ENCODE results near the gene DNAI2. TPM values are rescaled to one million over a fixed set of nuclear protein-coding genes. Genes with fewer than 3 reads are reported as not detected.

DNAI2 gene
- 0.36 TPM for polyA plus RNA-seq (2012; ENCODE audit: missing spikeins)

GRCh38 chr17:74274060-74274708 is at the start of gene DNAI2:
TSS of gene DNAI2 (plus strand) at chr17:74274234. CDS start at chr17:74281818, 7,584 bp downstream.
- FAIRE-seq = no peak
- DNase-seq (ENCODE audit: insufficient read length) = no peak
- TF ChIP-seq TAF1 (IDR thresholded peaks at IDR 0.05; ENCODE audit: borderline replicate concordance, low read depth, low read length) (no peak), POLR2AphosphoS5 (IDR thresholded peaks at IDR 0.05; ENCODE audit: low read depth, low read length) (no peak), POLR2A (IDR thresholded peaks at IDR 0.05; ENCODE audit: low read depth, low read length) (no peak)

- DNase-seq (ENCODE audit: insufficient read length) = no peak
- TF ChIP-seq TAF1 (IDR thresholded peaks at IDR 0.05; ENCODE audit: borderline replicate concordance, low read depth, low read length) (no peak), POLR2A (IDR thresholded peaks at IDR 0.05; ENCODE audit: low read depth, low read length) (no peak), POLR2AphosphoS5 (IDR thresholded peaks at IDR 0.05; ENCODE audit: low read depth, low read length) (no peak)
- FAIRE-seq = no peak
Measured at GRCh38 chr17:74224959-74225725, 48.9 kb upstream of the DNAI2 start.

- FAIRE-seq (no peak), DNase-seq (ENCODE audit: insufficient read length) (no peak)
- TF ChIP-seq TAF1 (IDR thresholded peaks at IDR 0.05; ENCODE audit: borderline replicate concordance, low read depth, low read length) = no peak
- TF ChIP-seq POLR2A (IDR thresholded peaks at IDR 0.05; ENCODE audit: low read depth, low read length) = no peak
- no peak for TF ChIP-seq POLR2AphosphoS5 (IDR thresholded peaks at IDR 0.05; ENCODE audit: low read depth, low read length)
Measured at GRCh38 chr17:74226252-74226651, 47.8 kb upstream of the DNAI2 start.

GRCh38 chr17:74227271-74228080 is 46.6 kb upstream of the DNAI2 start:
- FAIRE-seq (no peak), DNase-seq (ENCODE audit: insufficient read length) (no peak)
- TF ChIP-seq TAF1 (IDR thresholded peaks at IDR 0.05; ENCODE audit: borderline replicate concordance, low read depth, low read length) (no peak), POLR2AphosphoS5 (IDR thresholded peaks at IDR 0.05; ENCODE audit: low read depth, low read length) (no peak), POLR2A (IDR thresholded peaks at IDR 0.05; ENCODE audit: low read depth, low read length) (no peak)

- DNase-seq (ENCODE audit: insufficient read length) = no peak
- FAIRE-seq = no peak
- no peak for TF ChIP-seq TAF1 (IDR thresholded peaks at IDR 0.05; ENCODE audit: borderline replicate concordance, low read depth, low read length)
- no peak for TF ChIP-seq POLR2AphosphoS5 (IDR thresholded peaks at IDR 0.05; ENCODE audit: low read depth, low read length)
- no peak for TF ChIP-seq POLR2A (IDR thresholded peaks at IDR 0.05; ENCODE audit: low read depth, low read length)
Measured at GRCh38 chr17:74228306-74228978, 45.6 kb upstream of the DNAI2 start.

GRCh38 chr17:74230896-74231295 is 43.1 kb upstream of the DNAI2 start:
- DNase-seq (ENCODE audit: insufficient read length) (no peak), FAIRE-seq (no peak)
- TF ChIP-seq TAF1 (IDR thresholded peaks at IDR 0.05; ENCODE audit: borderline replicate concordance, low read depth, low read length) = no peak
- TF ChIP-seq POLR2A (IDR thresholded peaks at IDR 0.05; ENCODE audit: low read depth, low read length) = no peak
- TF ChIP-seq POLR2AphosphoS5 (IDR thresholded peaks at IDR 0.05; ENCODE audit: low read depth, low read length) = no peak

GRCh38 chr17:74231928-74232907 is 41.8 kb upstream of the DNAI2 start:
- FAIRE-seq = no peak
- TF ChIP-seq POLR2AphosphoS5 (IDR thresholded peaks at IDR 0.05; ENCODE audit: low read depth, low read length) (no peak), POLR2A (IDR thresholded peaks at IDR 0.05; ENCODE audit: low read depth, low read length) (no peak), TAF1 (IDR thresholded peaks at IDR 0.05; ENCODE audit: borderline replicate concordance, low read depth, low read length) (no peak)
- no peak for DNase-seq (ENCODE audit: insufficient read length)

- TF ChIP-seq POLR2AphosphoS5 (IDR thresholded peaks at IDR 0.05; ENCODE audit: low read depth, low read length) = no peak
- TF ChIP-seq POLR2A (IDR thresholded peaks at IDR 0.05; ENCODE audit: low read depth, low read length) = no peak
- no peak for TF ChIP-seq TAF1 (IDR thresholded peaks at IDR 0.05; ENCODE audit: borderline replicate concordance, low read depth, low read length)
- DNase-seq (ENCODE audit: insufficient read length) (no peak), FAIRE-seq (no peak)
Measured at GRCh38 chr17:74233937-74234336, 40.1 kb upstream of the DNAI2 start.

- TF ChIP-seq POLR2AphosphoS5 (IDR thresholded peaks at IDR 0.05; ENCODE audit: low read depth, low read length) = no peak
- no peak for TF ChIP-seq TAF1 (IDR thresholded peaks at IDR 0.05; ENCODE audit: borderline replicate concordance, low read depth, low read length)
- no peak for TF ChIP-seq POLR2A (IDR thresholded peaks at IDR 0.05; ENCODE audit: low read depth, low read length)
- no peak for DNase-seq (ENCODE audit: insufficient read length)
- no peak for FAIRE-seq
Measured at GRCh38 chr17:74234486-74234885, 39.5 kb upstream of the DNAI2 start.

GRCh38 chr17:74235040-74235581 is 38.9 kb upstream of the DNAI2 start:
- DNase-seq (ENCODE audit: insufficient read length) (no peak), FAIRE-seq (no peak)
- TF ChIP-seq POLR2A (IDR thresholded peaks at IDR 0.05; ENCODE audit: low read depth, low read length) (no peak), TAF1 (IDR thresholded peaks at IDR 0.05; ENCODE audit: borderline replicate concordance, low read depth, low read length) (no peak), POLR2AphosphoS5 (IDR thresholded peaks at IDR 0.05; ENCODE audit: low read depth, low read length) (no peak)
